SKM-1 treated with dmso at 0.1 percent for 144 hours (cell line): Measurements from ENCODE around the gene CFAP58.

Experiments
- DNase-seq: peaks from one replicate; lab custom pipeline; 2025; ENCODE audit not compliant: unreplicated experiment; lab: John Stamatoyannopoulos, UW

CFAP58 gene

GRCh38 chr10:104353325-104354048, at the start of gene CFAP58:
Gene CFAP58, plus strand, starts transcription at chr10:104353833. Its CDS starts 65 bp downstream, at chr10:104353898.
- peak; percentile 50 for DNase-seq

- DNase-seq: no peak
Observed at GRCh38 chr10:104304356-104304745, 49.3 kb upstream of the CFAP58 start.

DNA sequence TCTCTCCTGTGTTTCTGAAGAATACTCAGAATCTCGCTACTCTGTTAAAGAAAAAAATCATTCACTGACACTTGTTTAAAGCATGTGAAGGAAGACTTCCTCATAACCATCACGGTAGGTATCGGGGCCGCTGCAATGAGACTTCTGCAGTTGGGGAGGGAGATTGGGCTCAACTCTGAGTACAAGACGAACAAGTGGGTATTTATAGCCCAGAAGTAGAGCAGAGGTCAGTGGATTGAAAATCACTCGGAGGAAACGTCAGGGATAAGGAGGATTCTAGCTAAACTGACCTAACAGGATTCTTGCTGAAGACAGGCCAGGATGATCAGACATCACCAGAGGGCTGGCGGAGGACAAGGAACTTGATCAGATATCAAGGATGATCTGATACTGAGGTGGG, 48.7 kb upstream of the CFAP58 start:
- DNase-seq: no peak

GRCh38 chr10:104306897-104307296, 46.7 kb upstream of the CFAP58 start:
- DNase-seq: no peak

DNA sequence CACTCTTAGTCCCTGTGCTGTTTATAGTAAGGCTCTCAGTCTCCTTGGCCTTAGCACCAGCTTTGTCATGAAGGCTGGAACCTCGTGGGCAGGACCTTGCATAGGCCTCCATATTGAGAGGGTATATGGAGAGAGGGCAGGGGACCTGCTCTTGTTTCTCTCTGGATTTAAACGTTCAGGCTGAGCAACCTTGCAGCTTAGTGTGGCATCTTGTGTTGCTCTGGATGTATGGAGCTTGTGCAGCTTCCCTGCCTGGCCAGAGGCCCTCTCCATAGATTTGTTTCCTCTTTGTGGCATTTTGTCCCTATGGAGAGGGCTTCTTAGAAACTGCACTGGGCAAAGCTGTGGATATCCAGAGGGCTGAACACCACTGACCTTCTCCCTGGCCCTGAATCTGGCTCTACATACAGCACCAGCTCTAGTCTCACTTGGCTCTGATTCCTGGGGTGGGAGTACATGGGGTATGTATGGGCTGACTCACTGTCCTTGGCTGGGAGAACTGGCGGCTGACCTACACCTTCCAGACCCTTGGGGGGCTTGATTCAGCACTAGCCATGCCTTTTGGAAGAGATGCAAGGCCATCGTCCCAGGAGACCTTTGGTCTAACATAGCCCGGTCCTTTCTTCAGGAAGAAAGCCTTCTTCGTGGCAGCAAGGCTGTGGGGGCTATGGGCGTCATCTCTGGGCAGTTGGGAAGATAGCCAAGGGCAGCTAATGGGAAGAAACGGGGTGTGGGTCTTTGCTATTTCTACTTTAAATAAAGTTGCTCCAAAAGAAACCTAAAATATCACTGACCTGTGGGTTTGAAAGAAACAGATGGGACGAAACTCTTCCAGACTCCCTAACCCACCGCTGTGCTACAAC, 45.8 kb upstream of the CFAP58 start:
- DNase-seq: no peak

DNA sequence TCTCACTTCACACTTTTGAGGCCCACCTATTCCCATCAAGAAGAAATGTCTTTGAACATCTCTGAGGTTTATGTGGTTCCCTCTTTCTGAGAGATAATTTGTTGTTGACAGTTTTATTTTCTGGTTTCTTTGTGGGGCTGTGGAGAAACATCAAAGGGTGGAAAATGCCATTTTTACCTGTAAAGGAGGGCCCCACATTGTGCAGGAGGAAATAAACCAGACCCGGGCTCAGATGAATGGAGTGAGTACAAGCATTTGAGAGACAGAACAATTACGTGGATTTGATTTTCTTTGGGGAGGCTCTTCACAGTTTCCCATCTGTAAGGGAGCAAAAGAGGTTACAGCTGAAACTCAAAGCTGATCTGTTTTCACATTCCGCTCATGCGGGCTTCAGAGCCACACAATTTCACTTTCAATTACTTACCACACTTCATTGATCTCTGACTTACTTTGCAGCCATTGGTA, 45.2 kb upstream of the CFAP58 start:
- DNase-seq: no peak

GRCh38 chr10:104309980-104310978, 43.4 kb upstream of the CFAP58 start:
- DNase-seq: no peak

DNA sequence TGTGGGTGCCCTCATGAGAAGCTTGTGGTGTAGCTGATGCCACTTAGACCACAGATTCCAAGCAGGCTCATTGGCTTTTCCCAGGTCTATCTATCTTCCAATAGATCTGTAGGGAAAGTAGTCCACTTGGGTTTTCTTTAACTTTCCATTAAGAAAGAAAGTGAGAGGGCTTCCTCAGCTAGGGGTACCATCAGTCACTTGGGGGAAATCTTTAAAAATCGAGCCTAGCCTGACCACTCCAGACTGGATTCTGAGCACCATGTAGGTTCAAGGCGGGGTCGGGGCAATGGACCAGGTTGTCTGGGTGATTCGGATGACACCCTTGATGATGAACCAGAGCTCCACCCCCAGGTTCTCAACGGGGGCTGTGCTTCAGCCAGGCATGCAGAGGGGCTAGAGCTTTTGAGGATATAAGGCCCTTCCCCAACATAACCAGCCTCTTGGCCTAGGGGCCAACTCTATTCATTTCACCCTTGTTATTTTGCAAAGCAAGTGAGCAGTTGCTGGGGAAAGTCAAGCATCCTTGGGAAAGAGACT, 42.4 kb upstream of the CFAP58 start:
- DNase-seq: no peak

GRCh38 chr10:104314591-104315485, 38.8 kb upstream of the CFAP58 start:
- DNase-seq: no peak

DNA sequence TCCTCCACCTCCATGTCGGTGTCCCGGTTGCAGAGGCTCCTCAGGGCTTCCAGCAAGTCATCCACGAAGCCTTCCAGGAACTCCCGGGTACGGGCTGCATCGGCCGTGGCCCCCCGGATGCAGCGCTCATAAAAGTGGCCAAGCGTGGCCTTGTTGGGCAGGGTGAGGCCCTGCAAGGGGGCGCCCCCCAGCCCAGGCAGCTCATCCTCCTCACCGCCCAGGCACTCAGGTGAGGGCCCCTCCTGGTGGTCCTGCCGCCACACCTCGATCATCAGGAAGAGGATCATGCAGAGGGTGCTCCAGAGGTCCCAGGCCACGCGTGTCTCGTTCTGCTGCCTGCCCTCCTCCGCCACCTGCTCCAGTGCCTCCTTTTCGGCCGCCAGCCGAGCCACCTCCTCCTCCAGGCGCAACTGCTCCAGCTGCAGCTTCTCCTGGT, 38.1 kb upstream of the CFAP58 start:
- DNase-seq: no peak

DNA sequence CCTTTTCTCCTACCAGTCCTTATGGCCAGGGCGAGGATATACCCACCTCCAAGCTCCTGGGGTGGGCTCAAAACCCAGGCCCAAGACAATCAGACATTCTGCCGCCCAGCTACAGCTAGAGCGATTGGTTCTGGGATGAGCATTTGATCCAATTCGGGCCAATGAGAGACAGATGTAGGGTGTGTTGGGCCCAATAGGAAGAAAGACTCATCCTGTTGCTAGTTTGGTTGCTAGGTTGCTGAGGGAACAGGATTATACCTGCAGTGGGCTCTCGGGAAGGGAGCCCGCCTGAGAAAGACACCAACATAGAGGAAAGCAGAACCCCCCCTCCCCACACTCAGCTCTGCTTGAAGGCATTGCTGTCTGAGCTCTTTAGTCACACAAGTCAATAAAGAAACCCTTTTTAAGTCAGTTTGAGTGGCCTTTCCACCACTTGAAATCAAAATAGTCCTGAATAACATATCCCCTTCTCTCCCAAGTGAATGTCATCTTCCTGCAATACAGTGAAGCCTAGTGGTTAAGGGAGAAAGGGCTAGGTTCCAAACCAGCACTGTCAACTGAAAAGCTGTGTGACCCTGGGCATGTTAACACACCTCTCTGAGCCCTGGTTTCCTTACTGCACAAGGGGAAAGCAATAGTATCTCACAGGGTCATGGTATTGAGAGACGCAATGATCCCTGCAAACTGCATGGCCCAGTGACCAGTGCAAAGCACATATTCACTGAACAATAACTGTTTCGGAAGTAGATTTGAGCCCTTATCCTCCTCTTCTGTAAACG, 37.1 kb upstream of the CFAP58 start:
- no peak for DNase-seq

DNA sequence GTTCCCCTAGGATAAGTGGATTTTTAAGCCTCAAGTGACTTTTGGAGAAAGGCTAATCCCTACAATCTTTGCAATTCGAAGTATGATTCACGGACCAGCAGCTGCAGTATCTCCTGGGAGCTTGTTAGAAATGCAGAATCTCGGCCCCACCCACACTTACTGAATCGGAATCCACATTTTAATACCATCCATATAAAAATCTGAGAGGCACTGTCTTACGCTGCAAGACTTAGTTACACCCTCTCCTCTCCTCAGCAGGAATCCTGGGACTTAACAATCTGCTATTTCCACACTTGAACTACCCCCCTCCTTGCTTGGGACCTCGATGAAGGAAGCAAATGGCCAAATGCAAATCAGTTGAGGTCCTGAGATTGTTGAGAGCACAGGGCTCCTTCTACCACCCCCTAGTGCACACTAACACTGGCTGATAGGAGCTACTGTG, 36.3 kb upstream of the CFAP58 start:
- DNase-seq: no peak

DNA sequence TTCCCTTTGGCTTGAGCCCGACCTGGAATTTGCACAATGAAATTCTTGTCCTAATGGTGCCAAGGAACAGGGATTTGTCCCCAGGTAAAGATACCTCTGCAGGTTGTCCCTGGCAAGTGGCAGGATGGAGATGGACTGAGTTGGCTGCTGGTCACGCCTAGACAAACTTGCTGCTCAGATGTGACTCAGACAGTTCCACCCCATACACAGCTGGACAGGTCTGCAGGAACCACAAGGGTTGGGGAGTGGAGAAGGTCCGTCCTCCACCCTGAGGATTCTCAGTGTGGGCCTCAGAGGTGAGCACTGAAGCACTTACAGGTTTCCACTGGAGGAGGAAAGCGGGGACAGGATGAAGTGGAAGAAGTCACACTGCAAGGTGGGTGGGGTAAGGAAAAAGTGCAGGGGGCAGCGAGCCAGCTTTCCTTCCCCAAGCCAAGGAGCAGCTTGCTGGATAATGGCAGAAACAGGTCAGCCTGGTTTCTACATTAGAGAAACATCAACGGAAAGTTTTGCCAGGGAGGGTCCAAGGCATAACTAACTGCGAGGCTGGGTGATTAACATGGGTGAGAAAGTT, 35.8 kb upstream of the CFAP58 start:
- DNase-seq: no peak

GRCh38 chr10:104318326-104318725, 35.3 kb upstream of the CFAP58 start:
- DNase-seq: no peak

GRCh38 chr10:104318810-104319741, 34.6 kb upstream of the CFAP58 start:
- DNase-seq: no peak

GRCh38 chr10:104321226-104321625, 32.4 kb upstream of the CFAP58 start:
- no peak for DNase-seq

- no peak for DNase-seq
Observed at GRCh38 chr10:104321725-104322415, 31.8 kb upstream of the CFAP58 start.
